SW 1271 (cell line): Measurements from ENCODE around the gene ACP3.
"Not testable (repeated sequence)": the region's sequence is repeated elsewhere in the genome, so short reads cannot be mapped to it uniquely, and the experiment has no call there.

Source experiments
- DNase-seq, 2 experiments: peaks; one replicate each; lab custom pipeline; 2025; lab: John Stamatoyannopoulos, UW

The ACP3 gene

GRCh38 chr3:132362329-132362728 lies 45.1 kb downstream of the ACP3 start:
- DNase-seq: no peak

- no peak for DNase-seq
Observed at GRCh38 chr3:132368515-132368914, 51.3 kb downstream of the ACP3 start.

GRCh38 chr3:132368962-132369361 lies 51.8 kb downstream of the ACP3 start:
- DNase-seq: no peak

GRCh38 chr3:132376945-132377354 lies 59.7 kb downstream of the ACP3 start:
- DNase-seq: not testable (repeated sequence)

GRCh38 chr3:132378048-132378762 lies 61.0 kb downstream of the ACP3 start:
- DNase-seq: no peak

GRCh38 chr3:132378846-132379245 lies 61.6 kb downstream of the ACP3 start:
- no peak for DNase-seq

GRCh38 chr3:132380920-132381319 lies 63.7 kb downstream of the ACP3 start:
- no peak for DNase-seq

- no peak for DNase-seq
Observed at GRCh38 chr3:132381348-132381944, 64.2 kb downstream of the ACP3 start.

GRCh38 chr3:132382267-132382666 lies 65.1 kb downstream of the ACP3 start:
- DNase-seq: no peak

- DNase-seq: no peak
Observed at GRCh38 chr3:132382688-132383194, 65.5 kb downstream of the ACP3 start.

- DNase-seq: no peak
Observed at GRCh38 chr3:132386259-132386658, 69.1 kb downstream of the ACP3 start.

- not testable (repeated sequence) for DNase-seq
Observed at GRCh38 chr3:132392675-132393074, 75.5 kb downstream of the ACP3 start.

GRCh38 chr3:132394320-132394719 lies 77.1 kb downstream of the ACP3 start:
- no peak for DNase-seq

GRCh38 chr3:132395126-132395525 lies 77.9 kb downstream of the ACP3 start:
- no peak for DNase-seq

GRCh38 chr3:132396255-132396654 lies 79.0 kb downstream of the ACP3 start:
- DNase-seq: no peak

GRCh38 chr3:132396776-132397175 lies 79.6 kb downstream of the ACP3 start:
- not testable (repeated sequence) for DNase-seq

- peak in 1 of 2 experiments; percentile 26 for DNase-seq
Observed at GRCh38 chr3:132399054-132399929, 82.1 kb downstream of the ACP3 start.

- no peak for DNase-seq
Observed at GRCh38 chr3:132401255-132401654, 84.0 kb downstream of the ACP3 start.

GRCh38 chr3:132404276-132404675 lies 87.1 kb downstream of the ACP3 start:
- DNase-seq: no peak

GRCh38 chr3:132405188-132405587 lies 88.0 kb downstream of the ACP3 start:
- DNase-seq: no peak

- no peak for DNase-seq
Observed at GRCh38 chr3:132405609-132406299, 88.5 kb downstream of the ACP3 start.

- no peak for DNase-seq
Observed at GRCh38 chr3:132406587-132406986, 89.4 kb downstream of the ACP3 start.
